Skeletal muscle satellite cell (primary cell): ENCODE data around the gene EMILIN2.

Experiments used
- H3K27me3 ChIP-seq: 2 replicates; pipeline ENCODE4 v1.7.0; 2013; ENCODE audit warnings: low read length; ENCODE audit not compliant: control insufficient read depth, insufficient read depth
- H3K36me3 ChIP-seq: 2 replicates; pipeline ENCODE4 v1.7.0; 2013; ENCODE audit warnings: mild to moderate bottlenecking, control low read depth, low read length; ENCODE audit not compliant: insufficient read depth
- H3K4me1 ChIP-seq: 2 replicates; pipeline ENCODE4 v1.7.0; 2013; ENCODE audit warnings: low read length; ENCODE audit not compliant: control insufficient read depth, insufficient read depth
- H3K4me2 ChIP-seq: 2 replicates; pipeline ENCODE4 v1.7.0; 2013; ENCODE audit warnings: mild to moderate bottlenecking, low read length
- H3K4me3 ChIP-seq: 2 replicates; pipeline ENCODE4 v1.7.0; 2013; ENCODE audit warnings: low read length
- H3K9ac ChIP-seq: 2 replicates; pipeline ENCODE4 v1.7.0; 2013; ENCODE audit warnings: mild to moderate bottlenecking, low read depth, low read length, moderate library complexity
- H3K9me3 ChIP-seq: replicated peaks from 2 replicates; pipeline ENCODE4 v1.7.0; 2013; ENCODE audit warnings: mild to moderate bottlenecking, control low read depth, low read length

Gene EMILIN2

GRCh38 chr18:2893676-2894075, 46.9 kb downstream of the EMILIN2 start:
- Histone ChIP-seq H3K36me3 (no peaks in the 10 kb centered on the region), H3K27me3 (peaks cover 23% of the 10 kb centered on the region), H3K9ac (no peak overlapping the region), H3K4me2 (no peak overlapping the region), H3K4me3 (no peak overlapping the region), H3K4me1 (peaks cover 9% of the 10 kb centered on the region), H3K9me3 (no peaks in the 10 kb centered on the region)

GRCh38 chr18:2894131-2894840, 47.5 kb downstream of the EMILIN2 start:
- Histone ChIP-seq H3K9me3 (no peaks in the 10 kb centered on the region), H3K4me3 (no peak overlapping the region), H3K27me3 (peaks cover 23% of the 10 kb centered on the region), H3K4me1 (peaks cover 9% of the 10 kb centered on the region), H3K36me3 (no peaks in the 10 kb centered on the region), H3K9ac (no peak overlapping the region), H3K4me2 (no peak overlapping the region)

GRCh38 chr18:2894841-2895370, 48.1 kb downstream of the EMILIN2 start:
- H3K36me3 ChIP-seq: no peaks in the 10 kb centered on the region
- H3K27me3 ChIP-seq: peaks cover 23% of the 10 kb centered on the region
- H3K9ac ChIP-seq: no peak overlapping the region
- peaks cover 9% of the 10 kb centered on the region for H3K4me1 ChIP-seq
- no peak overlapping the region for H3K4me3 ChIP-seq
- H3K9me3 ChIP-seq: no peaks in the 10 kb centered on the region
- H3K4me2 ChIP-seq: no peak overlapping the region

GRCh38 chr18:2895391-2895790, 48.6 kb downstream of the EMILIN2 start:
- Histone ChIP-seq H3K9me3 (no peaks in the 10 kb centered on the region), H3K4me1 (peaks cover 9% of the 10 kb centered on the region), H3K27me3 (peaks cover 21% of the 10 kb centered on the region), H3K9ac (no peak overlapping the region), H3K4me3 (no peak overlapping the region), H3K4me2 (no peak overlapping the region), H3K36me3 (no peaks in the 10 kb centered on the region)

GRCh38 chr18:2896990-2897389, 50.2 kb downstream of the EMILIN2 start:
- Histone ChIP-seq H3K4me2 (no peak overlapping the region), H3K9ac (no peak overlapping the region), H3K9me3 (no peaks in the 10 kb centered on the region), H3K27me3 (peaks cover 5% of the 10 kb centered on the region), H3K4me1 (peaks cover 9% of the 10 kb centered on the region), H3K4me3 (no peak overlapping the region), H3K36me3 (no peaks in the 10 kb centered on the region)

GRCh38 chr18:2897448-2898185, 50.8 kb downstream of the EMILIN2 start:
- H3K4me1 ChIP-seq: peaks cover 10% of the 10 kb centered on the region
- H3K9me3 ChIP-seq: no peaks in the 10 kb centered on the region
- H3K36me3 ChIP-seq: no peaks in the 10 kb centered on the region
- H3K4me2 ChIP-seq: no peak overlapping the region
- H3K9ac ChIP-seq: no peak overlapping the region
- H3K4me3 ChIP-seq: no peak overlapping the region
- H3K27me3 ChIP-seq: peaks cover 2% of the 10 kb centered on the region

- Histone ChIP-seq H3K4me1 (peaks cover 13% of the 10 kb centered on the region), H3K27me3 (peaks cover 2% of the 10 kb centered on the region), H3K4me2 (no peak overlapping the region), H3K4me3 (no peak overlapping the region), H3K9ac (no peak overlapping the region), H3K36me3 (no peaks in the 10 kb centered on the region), H3K9me3 (no peaks in the 10 kb centered on the region)
Observed at GRCh38 chr18:2898186-2898640, 51.4 kb downstream of the EMILIN2 start.

GRCh38 chr18:2900684-2901422, 54.0 kb downstream of the EMILIN2 start:
- Histone ChIP-seq H3K4me3 (no peak overlapping the region), H3K36me3 (no peaks in the 10 kb centered on the region), H3K27me3 (peaks cover 2% of the 10 kb centered on the region), H3K4me2 (no peak overlapping the region), H3K9ac (no peak overlapping the region), H3K9me3 (no peaks in the 10 kb centered on the region), H3K4me1 (peaks cover 13% of the 10 kb centered on the region)

- H3K9me3 ChIP-seq: no peaks in the 10 kb centered on the region
- H3K4me2 ChIP-seq: no peak overlapping the region
- H3K4me1 ChIP-seq: peaks cover 15% of the 10 kb centered on the region
- H3K27me3 ChIP-seq: peaks cover 6% of the 10 kb centered on the region
- H3K4me3 ChIP-seq: no peak overlapping the region
- H3K9ac ChIP-seq: no peak overlapping the region
- no peaks in the 10 kb centered on the region for H3K36me3 ChIP-seq
Observed at GRCh38 chr18:2901423-2901985, 54.7 kb downstream of the EMILIN2 start.

GRCh38 chr18:2902327-2902726, 55.5 kb downstream of the EMILIN2 start:
- peaks cover 19% of the 10 kb centered on the region for H3K4me1 ChIP-seq
- peaks cover 9% of the 10 kb centered on the region for H3K27me3 ChIP-seq
- no peaks in the 10 kb centered on the region for H3K9me3 ChIP-seq
- no peak overlapping the region for H3K4me3 ChIP-seq
- no peak overlapping the region for H3K4me2 ChIP-seq
- H3K36me3 ChIP-seq: no peaks in the 10 kb centered on the region
- no peak overlapping the region for H3K9ac ChIP-seq

GRCh38 chr18:2903006-2903405, 56.2 kb downstream of the EMILIN2 start:
- peaks cover 16% of the 10 kb centered on the region for H3K4me1 ChIP-seq

More at GRCh38 chr18:2903006-2903405, 56.2 kb downstream of the EMILIN2 start:
- H3K36me3 ChIP-seq: no peaks in the 10 kb centered on the region
- no peak overlapping the region for H3K4me2 ChIP-seq
- H3K9ac ChIP-seq: no peak overlapping the region
- H3K9me3 ChIP-seq: no peaks in the 10 kb centered on the region
- peaks cover 12% of the 10 kb centered on the region for H3K27me3 ChIP-seq
- H3K4me3 ChIP-seq: no peak overlapping the region
